Measurements from ENCODE around the gene PRMT6. TPM values are rescaled to one million over a fixed set of nuclear protein-coding genes. Genes with fewer than 3 reads are reported as not detected.
"Not testable (repeated sequence)": the region's sequence is repeated elsewhere in the genome, so short reads cannot be mapped to it uniquely, and the experiment has no call there.

PRMT6 gene
- total RNA-seq, 1 donor from 2014 or later: 8.1 TPM

DNA sequence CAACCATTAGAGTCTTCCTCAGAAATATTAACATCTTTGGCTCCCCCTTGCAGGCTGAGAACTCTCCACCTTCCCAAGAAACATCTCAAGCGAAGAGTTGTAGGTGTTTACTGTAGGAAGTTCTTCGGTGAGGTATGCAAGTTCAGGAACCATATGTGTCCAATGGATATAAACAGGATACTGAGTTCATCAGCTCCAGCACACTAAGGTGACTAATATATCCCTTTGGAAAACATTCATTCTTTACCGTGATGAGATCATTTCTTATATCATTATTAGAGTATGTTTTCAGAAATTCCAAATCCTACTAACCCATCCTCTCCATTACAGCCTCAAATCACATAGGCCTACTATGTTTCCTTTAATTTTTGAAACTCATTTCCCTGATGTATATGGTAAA is 37.3 kb upstream of the PRMT6 start:
- Histone ChIP-seq H3K27ac (no peak overlapping the region), H3K36me3 (no peaks in the 10 kb centered on the region), H3K4me1 (no peaks in the 10 kb centered on the region), H3K9me3 (no peaks in the 10 kb centered on the region), H3K27me3 (no peaks in the 10 kb centered on the region), H3K4me3 (no peak overlapping the region)
- TF ChIP-seq, protein P1, sequence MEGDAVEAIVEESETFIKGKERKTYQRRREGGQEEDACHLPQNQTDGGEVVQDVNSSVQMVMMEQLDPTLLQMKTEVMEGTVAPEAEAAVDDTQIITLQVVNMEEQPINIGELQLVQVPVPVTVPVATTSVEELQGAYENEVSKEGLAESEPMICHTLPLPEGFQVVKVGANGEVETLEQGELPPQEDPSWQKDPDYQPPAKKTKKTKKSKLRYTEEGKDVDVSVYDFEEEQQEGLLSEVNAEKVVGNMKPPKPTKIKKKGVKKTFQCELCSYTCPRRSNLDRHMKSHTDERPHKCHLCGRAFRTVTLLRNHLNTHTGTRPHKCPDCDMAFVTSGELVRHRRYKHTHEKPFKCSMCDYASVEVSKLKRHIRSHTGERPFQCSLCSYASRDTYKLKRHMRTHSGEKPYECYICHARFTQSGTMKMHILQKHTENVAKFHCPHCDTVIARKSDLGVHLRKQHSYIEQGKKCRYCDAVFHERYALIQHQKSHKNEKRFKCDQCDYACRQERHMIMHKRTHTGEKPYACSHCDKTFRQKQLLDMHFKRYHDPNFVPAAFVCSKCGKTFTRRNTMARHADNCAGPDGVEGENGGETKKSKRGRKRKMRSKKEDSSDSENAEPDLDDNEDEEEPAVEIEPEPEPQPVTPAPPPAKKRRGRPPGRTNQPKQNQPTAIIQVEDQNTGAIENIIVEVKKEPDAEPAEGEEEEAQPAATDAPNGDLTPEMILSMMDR (IDR thresholded peaks at IDR 0.05): no peak
- DNase-seq (ENCODE audit: low spot score in 2 of 2): no peak
- intact Hi-C loops (cut with DNase I): no loop called here

DNA sequence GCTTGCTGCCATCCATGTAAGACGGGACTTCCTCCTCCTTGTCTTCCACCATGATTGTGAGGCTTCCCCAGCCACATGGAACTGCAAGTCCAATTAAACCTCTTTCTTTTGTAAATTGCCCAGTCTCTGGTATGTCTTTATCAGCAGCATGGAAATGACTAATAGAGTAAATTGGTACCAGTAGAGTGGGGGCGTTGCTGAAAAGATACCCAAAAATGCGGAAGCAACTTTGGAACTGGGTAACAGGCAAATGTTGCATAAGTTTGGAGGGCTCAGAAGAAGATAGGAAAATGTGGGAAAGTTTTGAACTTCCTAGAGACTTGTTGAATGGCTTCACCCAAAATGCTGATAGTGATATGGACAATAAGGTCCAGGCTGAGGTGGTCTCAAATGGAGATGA is 17.6 kb upstream of the PRMT6 start:
- H3K9me3 ChIP-seq; H3K27ac ChIP-seq; H3K4me1 ChIP-seq; DNase-seq (ENCODE audit: low spot score in 2 of 2); H3K27me3 ChIP-seq; intact Hi-C loops (cut with DNase I); H3K4me3 ChIP-seq; H3K36me3 ChIP-seq: not testable (repeated sequence)

DNA sequence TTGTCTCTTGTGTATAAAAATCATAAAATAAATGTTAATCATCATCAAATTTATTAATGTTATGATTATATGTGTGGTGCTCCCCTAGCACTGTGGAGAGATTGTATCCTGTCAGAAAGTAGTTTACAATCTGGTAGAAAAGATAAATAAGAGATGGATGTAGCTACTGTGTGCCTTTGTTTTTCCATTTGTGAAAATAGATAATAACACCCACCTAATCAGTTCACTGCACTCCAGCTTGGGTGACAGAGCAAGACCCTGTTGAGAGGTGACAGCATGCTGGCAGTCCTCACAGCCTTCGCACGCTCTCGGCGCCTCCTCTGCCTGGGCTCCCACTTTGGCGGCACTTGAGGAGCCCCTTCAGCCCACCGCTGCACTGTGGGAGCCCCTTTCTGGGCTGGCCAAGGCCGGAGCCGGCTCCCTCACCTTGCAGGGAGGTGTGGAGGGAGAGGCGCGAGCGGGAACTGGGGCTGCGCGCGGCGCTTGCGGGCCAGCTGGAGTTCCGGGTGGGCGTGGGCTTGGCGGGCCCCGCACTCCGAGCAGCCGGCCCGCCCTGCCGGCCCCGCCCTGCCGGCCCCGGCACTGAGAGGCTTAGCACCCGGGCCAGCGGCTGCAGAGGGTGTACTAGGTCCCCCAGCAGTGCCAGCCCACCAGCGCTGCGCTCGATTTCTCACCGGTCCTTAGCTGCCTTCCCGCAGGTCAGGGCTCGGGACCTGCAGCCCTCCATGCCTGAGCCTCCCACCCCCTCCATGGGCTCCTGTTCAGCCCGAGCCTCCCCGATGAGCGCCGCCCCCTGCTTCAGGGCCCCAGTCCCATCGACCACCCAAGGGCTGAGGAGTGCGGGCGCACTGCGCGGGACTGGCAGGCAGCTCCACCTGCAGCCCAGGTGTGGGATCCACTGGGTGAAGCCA is 11.9 kb upstream of the PRMT6 start:
- intact Hi-C loops (cut with DNase I): not testable (repeated sequence)

DNA sequence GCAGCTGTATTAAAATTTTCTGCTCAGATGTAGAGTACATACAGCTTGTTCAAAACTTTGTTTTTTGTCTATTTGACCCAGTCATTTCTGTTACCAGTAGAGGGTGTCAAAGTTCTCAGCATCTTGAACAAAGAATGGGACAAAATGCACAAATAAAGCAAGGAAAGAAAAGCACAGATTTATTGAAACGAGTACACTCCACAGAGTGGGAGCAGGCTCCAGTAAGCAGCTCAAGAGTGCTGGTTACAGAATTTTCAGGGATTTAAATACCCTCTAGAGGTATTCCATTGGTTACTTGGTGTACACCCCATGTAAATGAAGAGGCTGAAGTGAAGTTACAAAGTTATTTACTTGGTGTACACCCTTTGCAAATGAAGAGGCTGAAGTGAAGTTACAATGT is 8.9 kb upstream of the PRMT6 start:
- H3K4me1 ChIP-seq: no peaks in the 10 kb centered on the region
- TF ChIP-seq, protein P1 (IDR thresholded peaks at IDR 0.05): no peak
- no peaks in the 10 kb centered on the region for H3K9me3 ChIP-seq
- no peak overlapping the region for H3K4me3 ChIP-seq
- no peak overlapping the region for H3K27ac ChIP-seq
- no peak for DNase-seq (ENCODE audit: low spot score in 2 of 2)
- intact Hi-C loops (cut with DNase I): no loop called here
- no peaks in the 10 kb centered on the region for H3K36me3 ChIP-seq
- H3K27me3 ChIP-seq: no peaks in the 10 kb centered on the region

More for the DNA sequence above, 11.9 kb upstream of the PRMT6 start:
- H3K4me1 ChIP-seq; H3K4me3 ChIP-seq; H3K36me3 ChIP-seq; H3K9me3 ChIP-seq; H3K27ac ChIP-seq; H3K27me3 ChIP-seq; DNase-seq (ENCODE audit: low spot score in 2 of 2): not testable (repeated sequence)

DNA sequence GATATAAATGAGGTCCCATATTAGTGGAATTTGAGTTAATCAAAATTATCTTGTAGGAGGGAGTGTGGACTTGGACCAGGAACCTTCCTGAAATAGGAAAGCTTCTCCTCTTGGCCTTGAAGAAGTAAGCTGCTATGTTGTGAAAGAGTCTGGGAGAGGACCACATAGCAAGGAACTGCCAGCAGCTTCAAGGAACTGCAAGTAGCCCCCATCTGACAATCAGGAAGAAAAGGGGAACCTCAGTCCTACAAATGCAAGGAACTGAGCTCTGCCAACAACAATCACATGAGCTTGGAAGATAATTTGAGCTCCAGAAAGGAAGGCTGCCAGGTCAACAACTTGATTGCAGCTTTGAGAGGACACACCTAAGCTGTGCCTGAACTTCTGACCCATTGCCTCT is 8.2 kb upstream of the PRMT6 start:
- TF ChIP-seq, protein P1 (IDR thresholded peaks at IDR 0.05): no peak
- Histone ChIP-seq H3K27ac (no peak overlapping the region), H3K27me3 (no peaks in the 10 kb centered on the region), H3K9me3 (no peaks in the 10 kb centered on the region), H3K36me3 (no peaks in the 10 kb centered on the region), H3K4me1 (no peaks in the 10 kb centered on the region), H3K4me3 (no peak overlapping the region)
- no peak for DNase-seq (ENCODE audit: low spot score in 2 of 2)
- intact Hi-C loops (cut with DNase I): no loop called here

DNA sequence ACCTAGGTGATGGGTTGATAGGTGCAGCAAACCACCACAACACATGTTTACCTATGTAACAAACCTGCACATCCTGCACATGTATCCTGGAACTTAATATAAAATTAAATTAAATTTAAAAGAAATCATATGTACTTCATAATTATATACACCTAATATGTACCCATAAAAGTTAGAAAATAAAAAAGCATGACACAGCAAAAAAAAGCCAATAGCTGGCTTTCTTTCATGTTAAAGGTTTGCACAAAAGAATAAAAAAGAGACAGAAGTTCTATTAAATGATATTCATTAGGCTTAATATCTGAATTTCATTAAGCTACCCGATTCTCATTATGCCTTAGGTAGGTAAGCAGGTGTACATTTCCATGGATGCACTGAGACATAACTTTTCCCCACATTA is 5.2 kb upstream of the PRMT6 start:
- intact Hi-C loops (cut with DNase I): no loop called here
- Histone ChIP-seq H3K4me1 (peaks cover 0 to 2% of the 10 kb centered on the region in 2 donors), H3K9me3 (no peaks in the 10 kb centered on the region), H3K27ac (no peak overlapping the region), H3K36me3 (no peaks in the 10 kb centered on the region), H3K4me3 (no peak overlapping the region), H3K27me3 (no peaks in the 10 kb centered on the region)
- no peak for DNase-seq (ENCODE audit: low spot score in 2 of 2)
- TF ChIP-seq, protein P1 (IDR thresholded peaks at IDR 0.05): no peak

DNA sequence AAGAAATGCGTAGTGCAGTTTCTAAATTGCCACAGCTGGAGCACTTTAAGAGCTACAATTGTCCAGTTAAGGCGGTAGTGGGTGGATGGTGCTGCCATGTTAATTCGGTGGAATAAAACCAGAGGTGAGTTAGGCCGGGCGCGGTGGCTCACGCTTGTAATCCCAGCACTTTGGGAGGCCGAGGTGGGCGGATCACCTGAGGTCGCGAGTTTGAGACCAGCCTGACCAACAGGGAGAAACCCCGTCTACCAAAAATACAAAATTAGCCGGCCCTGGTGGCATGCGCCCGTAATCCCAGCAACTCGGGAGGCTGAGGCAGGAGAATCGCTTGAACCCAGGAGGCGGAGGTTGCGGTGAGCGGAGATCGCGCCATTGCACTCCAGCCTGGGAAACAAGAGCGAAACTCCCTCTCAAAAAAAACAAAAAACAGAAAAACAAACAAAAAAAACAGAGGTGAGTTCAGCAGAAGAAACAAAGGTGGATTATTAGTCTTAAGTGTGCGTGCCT is 502 bp upstream of the PRMT6 start:
- intact Hi-C loops (cut with DNase I); H3K9me3 ChIP-seq; H3K27me3 ChIP-seq; H3K36me3 ChIP-seq; DNase-seq (ENCODE audit: low spot score in 2 of 2): not testable (repeated sequence)
- H3K4me1 ChIP-seq: peaks cover 3 to 13% of the 10 kb centered on the region in 2 donors
- peak overlapping the region; percentile 77 to 83 for H3K27ac ChIP-seq
- peak overlapping the region; percentile 67 to 73 for H3K4me3 ChIP-seq
